GM12892 (cell line): ENCODE measurements around the gene UBXN2A.

Experiments used
- POLR2A ChIP-seq: IDR thresholded peaks from 2 replicates; pipeline ENCODE4 v1.6.1; 2011; ENCODE audit warnings: low read depth, low read length, control low read depth
- POLR2AphosphoS5 ChIP-seq: IDR thresholded peaks from 2 replicates; pipeline ENCODE4 v1.6.1; 2011; ENCODE audit warnings: low read depth, low read length, control low read depth

DNA sequence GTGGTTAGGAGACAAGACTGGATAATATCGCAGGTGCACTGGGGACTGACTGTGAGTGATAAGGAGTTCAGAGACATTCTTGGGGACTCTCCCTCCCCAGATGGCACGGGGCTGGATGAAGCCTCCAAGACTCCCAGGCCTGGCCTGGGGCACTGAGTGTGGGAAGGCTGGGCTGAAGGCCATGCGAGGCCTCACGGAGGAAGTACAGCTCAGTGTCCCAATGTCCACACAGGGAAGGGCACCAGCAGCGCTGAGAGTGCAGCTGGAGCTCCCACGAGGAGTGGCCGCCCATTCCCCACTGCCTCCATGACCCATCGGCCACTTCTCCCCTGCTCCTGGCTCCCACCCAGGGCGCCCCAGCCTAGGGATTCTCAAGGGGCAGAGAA lies 76.1 kb downstream of the UBXN2A start:
- TF ChIP-seq POLR2A (no peak), POLR2AphosphoS5 (no peak)
